ENCODE results near the gene APC. TPM values are rescaled to one million over a fixed set of nuclear protein-coding genes. Genes with fewer than 3 reads are reported as not detected.

The APC gene
- total and polyA plus RNA-seq, 4 donors: 4.1 to 103 (median 23.1) TPM

DNA sequence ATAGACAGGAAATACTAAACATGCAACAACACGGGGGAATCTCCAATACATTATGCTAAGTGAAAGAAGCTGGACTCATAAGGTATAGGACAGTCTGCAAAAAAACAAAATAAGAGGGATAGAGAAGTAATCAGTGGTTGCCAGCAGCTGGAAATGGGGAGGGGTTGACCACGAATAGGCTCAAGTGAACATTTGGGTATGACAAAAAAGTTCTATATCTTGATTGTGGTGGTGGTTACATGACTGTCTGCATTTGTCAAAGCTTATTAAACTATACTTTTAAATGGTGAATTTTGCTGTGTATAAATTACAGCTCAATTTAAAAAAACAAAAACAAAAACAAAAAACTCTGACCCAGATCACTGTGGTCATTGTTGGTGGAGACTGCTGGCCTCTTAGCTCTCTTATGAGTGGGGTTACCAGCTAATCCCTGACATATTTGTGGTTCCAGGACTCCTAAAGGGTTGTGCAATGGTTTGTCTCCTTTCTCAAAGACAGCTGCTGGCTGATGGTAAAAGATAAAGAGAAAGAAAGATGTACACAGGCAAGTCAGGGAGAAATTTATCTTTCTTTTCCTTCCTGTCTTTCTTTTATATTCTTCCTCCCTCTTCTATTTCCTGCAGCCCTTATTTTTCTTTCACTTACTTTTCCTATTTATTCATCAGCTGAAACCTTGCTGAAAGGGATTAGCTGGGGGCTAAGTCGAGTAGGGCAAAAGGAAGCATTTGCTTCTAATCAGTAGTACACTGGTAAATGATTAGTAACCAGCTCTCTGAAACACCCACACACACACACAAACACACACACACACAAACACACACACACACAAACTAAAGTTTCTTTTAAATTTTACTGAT, 42.6 kb upstream of the APC start:
- Histone ChIP-seq H3K9me3 (ENCODE audit: control insufficient read depth in 4 of 4, insufficient read depth in 3 of 4, low read length in 3 of 4) (no peaks in the 10 kb centered on the region), H3K27me3 (ENCODE audit: control insufficient read depth in 3 of 3, insufficient read depth in 3 of 3, low read length in 2 of 3) (no peaks in the 10 kb centered on the region), H3K4me3 (no peak overlapping the region), H3K36me3 (ENCODE audit: control insufficient read depth in 4 of 4, insufficient read depth in 4 of 4, low read length in 4 of 4) (no peaks in the 10 kb centered on the region), H3K27ac (ENCODE audit: low read depth in 1 of 2, low read length in 1 of 2) (no peak overlapping the region), H3K4me1 (ENCODE audit: control insufficient read depth in 5 of 5, insufficient read depth in 5 of 5, low read length in 5 of 5) (no peaks in the 10 kb centered on the region), H3K9ac (ENCODE audit: insufficient read depth in 1 of 2, low read length in 2 of 2) (no peak overlapping the region)
- no peak for ATAC-seq (ENCODE audit: insufficient read depth, low FRiP score)
- 45 to 64% methylated on average over 3 of the region's 3 CpGs for whole genome bisulfite sequencing, 2 donors
- TF ChIP-seq, protein P1, sequence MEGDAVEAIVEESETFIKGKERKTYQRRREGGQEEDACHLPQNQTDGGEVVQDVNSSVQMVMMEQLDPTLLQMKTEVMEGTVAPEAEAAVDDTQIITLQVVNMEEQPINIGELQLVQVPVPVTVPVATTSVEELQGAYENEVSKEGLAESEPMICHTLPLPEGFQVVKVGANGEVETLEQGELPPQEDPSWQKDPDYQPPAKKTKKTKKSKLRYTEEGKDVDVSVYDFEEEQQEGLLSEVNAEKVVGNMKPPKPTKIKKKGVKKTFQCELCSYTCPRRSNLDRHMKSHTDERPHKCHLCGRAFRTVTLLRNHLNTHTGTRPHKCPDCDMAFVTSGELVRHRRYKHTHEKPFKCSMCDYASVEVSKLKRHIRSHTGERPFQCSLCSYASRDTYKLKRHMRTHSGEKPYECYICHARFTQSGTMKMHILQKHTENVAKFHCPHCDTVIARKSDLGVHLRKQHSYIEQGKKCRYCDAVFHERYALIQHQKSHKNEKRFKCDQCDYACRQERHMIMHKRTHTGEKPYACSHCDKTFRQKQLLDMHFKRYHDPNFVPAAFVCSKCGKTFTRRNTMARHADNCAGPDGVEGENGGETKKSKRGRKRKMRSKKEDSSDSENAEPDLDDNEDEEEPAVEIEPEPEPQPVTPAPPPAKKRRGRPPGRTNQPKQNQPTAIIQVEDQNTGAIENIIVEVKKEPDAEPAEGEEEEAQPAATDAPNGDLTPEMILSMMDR (IDR thresholded peaks at IDR 0.05; ENCODE audit: control extremely low read depth, extremely low read depth): no peak
- no peak for DNase-seq

DNA sequence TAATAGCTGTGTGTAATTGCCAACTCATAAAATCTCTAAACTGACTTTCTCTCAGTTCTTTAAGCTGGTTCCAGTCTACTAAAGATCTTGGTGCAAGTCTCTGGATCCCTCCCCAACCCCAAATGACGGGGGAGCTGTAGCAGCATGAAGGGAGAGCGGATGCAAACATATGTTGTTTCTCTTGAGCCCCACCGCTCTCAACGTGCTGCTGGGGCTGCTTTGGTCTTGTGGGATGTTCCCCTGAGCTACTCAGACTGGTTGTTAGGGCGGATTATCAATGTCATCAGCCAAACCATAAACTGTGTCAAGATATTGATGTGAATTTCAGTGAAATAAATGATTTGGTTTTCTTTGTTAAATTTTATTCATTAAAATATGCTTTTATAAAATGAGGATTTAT, 40.9 kb upstream of the APC start:
- WGBS, 2 donors: 60 to 89% methylated on average over 5 of the region's 5 CpGs

DNA sequence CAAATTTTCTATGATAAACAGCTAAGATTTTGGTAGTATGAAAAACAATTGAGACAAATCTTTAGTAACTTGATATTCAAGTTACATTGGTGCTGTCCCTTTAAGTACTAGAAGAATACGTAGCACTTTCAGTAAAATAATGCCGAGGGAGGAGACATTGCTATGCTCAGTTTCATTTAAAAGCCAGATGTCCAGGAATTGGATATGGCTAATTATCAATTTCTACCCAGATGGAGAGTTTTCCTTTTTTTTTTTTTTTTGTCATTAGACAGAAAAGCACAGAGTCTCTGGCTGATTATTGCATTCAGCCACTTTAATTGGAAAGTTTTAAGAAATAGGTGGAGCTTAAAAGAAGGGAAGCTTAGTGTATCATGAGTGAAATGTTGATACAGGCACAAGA, 40.4 kb upstream of the APC start:
- Histone ChIP-seq H3K9ac (ENCODE audit: insufficient read depth in 1 of 2, low read length in 2 of 2) (no peak overlapping the region), H3K9me3 (ENCODE audit: control insufficient read depth in 4 of 4, insufficient read depth in 3 of 4, low read length in 3 of 4) (no peaks in the 10 kb centered on the region), H3K4me3 (no peak overlapping the region), H3K27ac (ENCODE audit: low read depth in 1 of 2, low read length in 1 of 2) (no peak overlapping the region), H3K36me3 (ENCODE audit: control insufficient read depth in 4 of 4, insufficient read depth in 4 of 4, low read length in 4 of 4) (no peaks in the 10 kb centered on the region), H3K27me3 (ENCODE audit: control insufficient read depth in 3 of 3, insufficient read depth in 3 of 3, low read length in 2 of 3) (no peaks in the 10 kb centered on the region), H3K4me1 (ENCODE audit: control insufficient read depth in 5 of 5, insufficient read depth in 5 of 5, low read length in 5 of 5) (no peaks in the 10 kb centered on the region)
- TF ChIP-seq, protein P1 (IDR thresholded peaks at IDR 0.05; ENCODE audit: control extremely low read depth, extremely low read depth): no peak
- ATAC-seq (ENCODE audit: insufficient read depth, low FRiP score) (no peak), DNase-seq (no peak)
- 67 to 75% methylated on average over 2 of the region's 2 CpGs for WGBS, 2 donors

More for the DNA sequence above, 40.9 kb upstream of the APC start:
- H3K9me3 ChIP-seq (ENCODE audit: control insufficient read depth in 4 of 4, insufficient read depth in 3 of 4, low read length in 3 of 4): no peaks in the 10 kb centered on the region
- no peak overlapping the region for H3K9ac ChIP-seq (ENCODE audit: insufficient read depth in 1 of 2, low read length in 2 of 2)
- no peak for ATAC-seq (ENCODE audit: insufficient read depth, low FRiP score)
- TF ChIP-seq, protein P1 (IDR thresholded peaks at IDR 0.05; ENCODE audit: control extremely low read depth, extremely low read depth): no peak
- no peaks in the 10 kb centered on the region for H3K36me3 ChIP-seq (ENCODE audit: control insufficient read depth in 4 of 4, insufficient read depth in 4 of 4, low read length in 4 of 4)
- H3K4me1 ChIP-seq (ENCODE audit: control insufficient read depth in 5 of 5, insufficient read depth in 5 of 5, low read length in 5 of 5): no peaks in the 10 kb centered on the region
- H3K27ac ChIP-seq (ENCODE audit: low read depth in 1 of 2, low read length in 1 of 2): no peak overlapping the region
- no peak overlapping the region for H3K4me3 ChIP-seq
- no peaks in the 10 kb centered on the region for H3K27me3 ChIP-seq (ENCODE audit: control insufficient read depth in 3 of 3, insufficient read depth in 3 of 3, low read length in 2 of 3)
- no peak for DNase-seq

Data from lung (tissue), 12 donors.